PC-9 (cell line): Measurements from ENCODE around the gene GSN. TPM values are rescaled to one million over a fixed set of nuclear protein-coding genes. Genes with fewer than 3 reads are reported as not detected.
A peak's percentile ranks its signal among the peaks of the same experiment; 100 is the strongest.

ENCODE experiments used
- BruUV-seq: library from RNA; stranded (reverse); fragments of 400-500 nt; replicated peaks from 2 replicates; lab custom pipeline; 2021; lab: Mats Ljungman, UMichigan
- CTCF ChIA-PET: fragments of 300-600 bp; sonication (Branson Sonifier 250); formaldehyde crosslinking; loops from one replicate; lab custom pipeline; 2022; ENCODE audit warnings: antibody characterized with exemption; lab: Charles Lee
- POLR2A ChIA-PET: fragments of 300-600 bp; sonication (Branson Sonifier 250); formaldehyde crosslinking; loops from one replicate; lab custom pipeline; 2022; ENCODE audit warnings: antibody characterized with exemption; ENCODE audit not compliant: unreplicated experiment; lab: Charles Lee
- DNase-seq, 2 experiments: peaks; one replicate each; pipeline versions ENCODE4 v3.0.0 to v3.0.0-alpha.2; 2015 to 2022; ENCODE audit warnings: mixed read lengths in 1 of 2
- H2AFZ ChIP-seq: fragments of 200-600 bp; sonication (generic); 2 replicates; pipeline ENCODE4 v1.8.1; 2017; ENCODE audit warnings: antibody characterized with exemption
- H3F3A ChIP-seq: fragments of 200-600 bp; sonication (generic); 2 replicates; pipeline ENCODE4 v1.8.1; 2017; ENCODE audit warnings: antibody characterized with exemption, mild to moderate bottlenecking, low read depth; ENCODE audit not compliant: insufficient read depth
- H3K27ac ChIP-seq: fragments of 200-600 bp; sonication (generic); 2 replicates; pipeline ENCODE4 v1.6.1; 2016; ENCODE audit warnings: mixed run types
- H3K27me3 ChIP-seq: fragments of 200-600 bp; sonication (generic); 2 replicates; pipeline ENCODE4 v1.6.1; 2016; ENCODE audit warnings: low read depth, mixed run types; ENCODE audit not compliant: insufficient read depth
- H3K36me3 ChIP-seq: fragments of 200-600 bp; sonication (generic); 2 replicates; pipeline ENCODE4 v1.6.1; 2016; ENCODE audit warnings: low read depth, mixed run types
- H3K4me1 ChIP-seq: fragments of 200-600 bp; sonication (generic); replicated peaks from 2 replicates; pipeline ENCODE4 v1.6.1; 2016; ENCODE audit warnings: mixed run types; ENCODE audit not compliant: insufficient read depth
- H3K4me2 ChIP-seq: fragments of 200-600 bp; sonication (generic); 2 replicates; pipeline ENCODE4 v1.6.1; 2017; ENCODE audit warnings: mixed run types
- H3K4me3 ChIP-seq: fragments of 200-600 bp; sonication (generic); 2 replicates; pipeline ENCODE4 v1.6.1; 2016; ENCODE audit warnings: mixed run types
- H3K79me2 ChIP-seq: fragments of 200-600 bp; sonication (generic); 2 replicates; pipeline ENCODE4 v1.6.1; 2017; ENCODE audit warnings: low read depth, mixed run types
- H3K9me2 ChIP-seq: fragments of 200-600 bp; sonication (generic); 2 replicates; pipeline ENCODE4 v1.8.1; 2017; ENCODE audit warnings: mild to moderate bottlenecking; ENCODE audit not compliant: insufficient read depth
- H3K9me3 ChIP-seq: fragments of 200-600 bp; sonication (generic); 2 replicates; pipeline ENCODE4 v1.8.1; 2016; ENCODE audit warnings: low read depth; ENCODE audit not compliant: insufficient read depth
- H4K20me1 ChIP-seq: fragments of 200-600 bp; sonication (generic); 2 replicates; pipeline ENCODE4 v1.8.1; 2017; ENCODE audit not compliant: insufficient read depth
- EZH2 ChIP-seq: fragments of 200-600 bp; sonication (generic); IDR thresholded peaks from 2 replicates; pipeline ENCODE4 v1.8.0; 2017; ENCODE audit warnings: antibody characterized with exemption, low read depth
- intact Hi-C: fragments of 100-400 bp; cut with micrococcal nuclease; formaldehyde crosslinking; loops from one replicate; pipeline ENCODE4 v1.10.0; 2022; ENCODE audit not compliant: unreplicated experiment
- total RNA-seq: library from RNA; stranded (reverse); gene quantifications from 2 replicates; pipeline ENCODE4 v1.2.3, GENCODE V29; 2021
- TF ChIP-seq, protein P1 (sequence below): fragments of 200-600 bp; sonication (generic); conservative IDR thresholded peaks from 2 replicates; pipeline ENCODE4 v1.6.1; 2017; ENCODE audit warnings: mixed run types, antibody characterized with exemption, mild to moderate bottlenecking, moderate library complexity

Gene GSN
- total RNA-seq, 1 experiment from 2014 or later = 135 TPM

DNA sequence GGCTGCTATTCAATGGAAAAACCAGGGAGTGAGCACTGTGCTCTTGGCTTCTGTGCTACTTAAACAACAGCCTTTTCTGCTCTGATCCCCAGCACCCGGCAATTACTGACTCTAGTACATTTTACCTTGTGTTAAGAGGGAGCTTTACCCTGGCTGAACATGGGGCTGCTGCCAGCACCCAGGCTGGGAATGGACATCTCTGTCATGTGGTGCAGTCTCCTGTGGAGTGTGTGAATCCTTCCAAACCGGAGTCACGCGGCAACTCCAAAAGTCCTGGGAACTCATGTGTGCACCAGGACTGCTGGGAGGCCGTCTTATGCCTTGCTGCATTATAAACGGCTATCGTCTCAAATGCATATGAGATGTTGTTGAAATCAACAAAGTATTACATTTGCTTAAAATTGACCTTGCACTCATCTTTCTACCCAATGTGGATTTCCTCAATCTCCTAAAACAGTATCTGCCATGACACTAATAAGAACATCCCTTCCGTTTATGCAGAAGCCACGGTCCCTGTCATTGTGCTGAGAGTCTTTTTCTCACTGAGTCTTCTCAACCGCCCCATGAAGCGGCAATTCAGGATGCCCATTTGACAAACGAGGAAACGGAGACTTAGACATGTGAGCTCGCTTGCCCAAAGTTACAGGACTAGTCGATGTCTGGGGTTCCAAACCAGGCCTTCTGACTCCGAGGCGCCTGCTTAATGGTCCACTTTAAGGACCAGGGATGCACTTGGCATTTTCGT is 884 bp upstream of the GSN start:
- H2AFZ ChIP-seq = no peak overlapping the region; the same call in 1 of the 2 replicates
- CTCF ChIA-PET = interaction anchor here (0.6 to 3.1 kb wide), 5 partner anchors 11 to 53 kb away, joined by 3 to 28 read pairs (median 4); no protein-coding TSS in a partner anchor
- no peaks in the 10 kb centered on the region for H4K20me1 ChIP-seq
- H3K4me3 ChIP-seq = peak overlapping the region; percentile 93; the same call in 1 of the 2 replicates
- H3K27me3 ChIP-seq = no peaks in the 10 kb centered on the region
- POLR2A ChIA-PET = interaction anchor here (0.6 to 0.7 kb wide), 2 partner anchors 12 to 570 kb away, joined by 3 to 4 read pairs; no protein-coding TSS in a partner anchor
- no peak overlapping the region for H3K27ac ChIP-seq
- peak overlapping the region; percentile 79 for H3K4me2 ChIP-seq
- H3K79me2 ChIP-seq = no peaks in the 10 kb centered on the region
- no TSS peak for BruUV-seq
- intact Hi-C loops = no loop called here
- peak in 1 of 2 experiments; percentile 17 for DNase-seq
- TF ChIP-seq, protein P1, sequence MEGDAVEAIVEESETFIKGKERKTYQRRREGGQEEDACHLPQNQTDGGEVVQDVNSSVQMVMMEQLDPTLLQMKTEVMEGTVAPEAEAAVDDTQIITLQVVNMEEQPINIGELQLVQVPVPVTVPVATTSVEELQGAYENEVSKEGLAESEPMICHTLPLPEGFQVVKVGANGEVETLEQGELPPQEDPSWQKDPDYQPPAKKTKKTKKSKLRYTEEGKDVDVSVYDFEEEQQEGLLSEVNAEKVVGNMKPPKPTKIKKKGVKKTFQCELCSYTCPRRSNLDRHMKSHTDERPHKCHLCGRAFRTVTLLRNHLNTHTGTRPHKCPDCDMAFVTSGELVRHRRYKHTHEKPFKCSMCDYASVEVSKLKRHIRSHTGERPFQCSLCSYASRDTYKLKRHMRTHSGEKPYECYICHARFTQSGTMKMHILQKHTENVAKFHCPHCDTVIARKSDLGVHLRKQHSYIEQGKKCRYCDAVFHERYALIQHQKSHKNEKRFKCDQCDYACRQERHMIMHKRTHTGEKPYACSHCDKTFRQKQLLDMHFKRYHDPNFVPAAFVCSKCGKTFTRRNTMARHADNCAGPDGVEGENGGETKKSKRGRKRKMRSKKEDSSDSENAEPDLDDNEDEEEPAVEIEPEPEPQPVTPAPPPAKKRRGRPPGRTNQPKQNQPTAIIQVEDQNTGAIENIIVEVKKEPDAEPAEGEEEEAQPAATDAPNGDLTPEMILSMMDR = no peak
- no peak for TF ChIP-seq EZH2
- no peaks in the 10 kb centered on the region for H3K36me3 ChIP-seq
- H3K9me2 ChIP-seq = no peaks in the 10 kb centered on the region
- H3K9me3 ChIP-seq = no peaks in the 10 kb centered on the region
- peaks cover 23% of the 10 kb centered on the region for H3K4me1 ChIP-seq
- no peaks in the 10 kb centered on the region; the same call in 1 of the 2 replicates for H3F3A ChIP-seq

DNA sequence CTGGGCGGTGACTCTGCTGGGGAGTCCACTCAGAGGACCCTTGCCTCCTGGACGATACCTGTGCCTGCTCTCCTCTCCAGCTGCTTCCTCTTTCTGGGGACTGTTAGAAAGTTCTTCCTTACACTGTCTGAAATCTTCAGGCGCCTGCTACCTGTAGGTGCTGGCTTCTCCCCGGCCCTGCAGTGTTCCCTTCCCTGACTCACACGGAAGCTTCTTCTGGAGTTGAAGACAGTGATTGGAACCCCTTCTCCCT is 562 bp downstream of the GSN start:
- no peak for TF ChIP-seq EZH2
- TF ChIP-seq, protein P1 = no peak
- H3K36me3 ChIP-seq = no peaks in the 10 kb centered on the region
- peak; percentile 44 to 59 for DNase-seq
- intact Hi-C loops = loop anchor here (1.0 to 2.0 kb wide), 2 partner anchors 19 to 42 kb away; no protein-coding TSS in a partner anchor
- no peak overlapping the region for H3K27ac ChIP-seq
- H3F3A ChIP-seq = no peaks in the 10 kb centered on the region; the same call in 1 of the 2 replicates
- no TSS peak for BruUV-seq
- peak overlapping the region; percentile 79 for H3K4me2 ChIP-seq
- no peaks in the 10 kb centered on the region for H3K9me2 ChIP-seq
- H3K4me1 ChIP-seq = peaks cover 23% of the 10 kb centered on the region
- H3K27me3 ChIP-seq = no peaks in the 10 kb centered on the region
- no peaks in the 10 kb centered on the region for H4K20me1 ChIP-seq
- ChIA-PET POLR2A (no interaction called here), CTCF (interaction anchor here (0.6 to 3.1 kb wide), 5 partner anchors 9 to 282 kb away, joined by 4 to 28 read pairs (median 11); no protein-coding TSS in a partner anchor)
- peak overlapping the region; percentile 86 for H2AFZ ChIP-seq
- peak overlapping the region; percentile 93 for H3K4me3 ChIP-seq
- no peaks in the 10 kb centered on the region for H3K9me3 ChIP-seq
- H3K79me2 ChIP-seq = no peaks in the 10 kb centered on the region

DNA sequence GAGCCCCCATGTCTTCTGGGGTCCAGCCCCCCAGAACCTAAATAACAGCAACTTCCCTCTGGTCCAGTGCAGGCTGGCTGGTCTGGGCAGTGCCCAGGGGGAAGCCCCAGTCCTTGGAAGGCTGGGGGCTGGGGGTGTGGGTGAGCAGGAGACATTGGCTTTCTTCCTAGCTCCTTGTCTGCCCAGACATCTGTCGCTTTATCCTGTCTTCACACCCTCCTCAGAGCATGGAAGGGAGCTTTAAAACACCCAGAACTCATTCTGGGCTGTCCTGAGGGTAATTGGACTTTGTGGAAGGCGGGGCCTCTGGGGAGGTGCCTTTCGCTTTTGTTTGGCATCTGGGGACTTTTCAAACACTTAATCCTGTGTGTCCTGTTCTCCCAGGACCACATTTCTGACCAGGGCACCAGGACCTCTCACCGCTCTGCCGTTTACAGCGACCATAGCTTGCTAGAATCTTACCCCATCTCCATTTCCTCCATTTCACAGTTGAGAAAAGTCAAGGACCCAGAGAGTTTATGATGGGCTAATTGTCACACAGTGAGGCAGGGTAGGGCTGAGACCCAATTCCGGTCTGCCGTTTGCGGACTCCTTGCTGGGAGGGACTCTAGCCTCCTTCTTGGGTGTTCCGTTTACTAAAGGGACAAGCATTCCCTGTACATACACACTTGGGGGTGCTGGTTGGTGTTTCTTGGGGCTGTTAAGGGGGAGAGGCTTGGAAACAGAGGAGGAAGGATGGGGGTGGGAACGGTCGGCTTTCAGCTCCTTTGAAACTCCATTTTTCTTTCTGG is 1.1 kb downstream of the GSN start:
- no peak for TF ChIP-seq EZH2
- TF ChIP-seq, protein P1 = no peak
- Histone ChIP-seq H3K27ac (no peak overlapping the region), H3K9me3 (no peaks in the 10 kb centered on the region), H2AFZ (peak overlapping the region; percentile 86), H3F3A (no peaks in the 10 kb centered on the region; the same call in 1 of the 2 replicates), H3K79me2 (no peaks in the 10 kb centered on the region), H4K20me1 (no peaks in the 10 kb centered on the region), H3K4me3 (peak overlapping the region; percentile 93), H3K4me1 (peaks cover 23% of the 10 kb centered on the region), H3K9me2 (no peaks in the 10 kb centered on the region), H3K27me3 (no peaks in the 10 kb centered on the region), H3K36me3 (no peaks in the 10 kb centered on the region), H3K4me2 (peak overlapping the region; percentile 79)
- BruUV-seq = no TSS peak
- ChIA-PET POLR2A (no interaction called here), CTCF (interaction anchor here (0.5 to 3.1 kb wide), 7 partner anchors 9 to 559 kb away, joined by 3 to 28 read pairs (median 10); no protein-coding TSS in a partner anchor)
- intact Hi-C loops = loop anchor here (1.0 to 2.0 kb wide), 2 partner anchors 18 to 42 kb away; no protein-coding TSS in a partner anchor
- DNase-seq = peak; percentile 47 to 55
